IPS DF 4.7 (cell line): Measurements from ENCODE around the gene GATC.

Source experiments
- DNase-seq: peaks from one replicate; pipeline ENCODE4 v3.0.0-alpha.2; 2013; ENCODE audit warnings: low spot score; ENCODE audit errors: extremely low read depth

Gene GATC

DNA sequence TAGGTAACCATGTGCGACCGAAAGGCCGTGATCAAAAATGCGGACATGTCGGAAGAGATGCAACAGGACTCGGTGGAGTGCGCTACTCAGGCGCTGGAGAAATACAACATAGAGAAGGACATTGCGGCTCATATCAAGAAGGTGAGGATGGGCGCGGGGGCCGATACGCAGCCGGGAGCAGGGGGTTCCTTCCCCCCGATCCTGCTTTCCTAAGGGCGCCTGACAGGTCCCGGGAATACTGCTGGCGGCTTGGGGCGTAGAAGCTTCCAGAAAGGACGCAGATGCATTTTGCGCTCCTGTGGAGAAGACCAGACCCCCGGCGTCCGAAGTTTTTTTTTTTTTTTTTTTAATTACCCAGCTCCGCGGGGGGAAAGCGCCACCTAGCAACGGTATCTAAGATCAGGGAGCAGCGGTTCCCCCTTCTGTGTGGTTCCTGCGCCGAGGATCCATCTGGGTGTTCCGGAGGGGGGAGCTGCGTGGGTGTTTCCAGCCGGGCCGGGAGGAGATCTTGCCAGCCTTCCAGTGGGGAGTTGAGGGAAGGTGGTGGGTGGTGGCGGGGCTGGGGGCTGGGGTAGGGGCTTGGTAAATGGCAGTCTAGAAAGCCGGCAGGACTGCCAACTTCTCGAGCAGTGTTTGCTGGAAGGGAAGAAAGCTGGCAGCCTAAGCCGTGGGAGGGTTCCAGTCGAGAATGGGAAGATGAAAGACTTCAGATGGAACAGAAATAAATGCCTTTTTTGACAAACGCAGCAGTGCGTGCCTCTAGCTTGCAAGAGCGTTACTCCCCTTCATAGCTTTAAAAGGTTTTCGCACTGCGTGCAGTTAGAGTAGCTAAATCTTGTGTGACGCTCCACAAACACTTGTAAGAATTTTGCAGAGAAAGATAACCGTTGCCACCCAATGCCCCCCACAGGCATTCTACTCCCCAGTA is 50.4 kb downstream of the GATC start:
- DNase-seq = no peak

- DNase-seq = no peak
Observed at GRCh38 chr12:120497524-120498150, 51.4 kb downstream of the GATC start.

DNA sequence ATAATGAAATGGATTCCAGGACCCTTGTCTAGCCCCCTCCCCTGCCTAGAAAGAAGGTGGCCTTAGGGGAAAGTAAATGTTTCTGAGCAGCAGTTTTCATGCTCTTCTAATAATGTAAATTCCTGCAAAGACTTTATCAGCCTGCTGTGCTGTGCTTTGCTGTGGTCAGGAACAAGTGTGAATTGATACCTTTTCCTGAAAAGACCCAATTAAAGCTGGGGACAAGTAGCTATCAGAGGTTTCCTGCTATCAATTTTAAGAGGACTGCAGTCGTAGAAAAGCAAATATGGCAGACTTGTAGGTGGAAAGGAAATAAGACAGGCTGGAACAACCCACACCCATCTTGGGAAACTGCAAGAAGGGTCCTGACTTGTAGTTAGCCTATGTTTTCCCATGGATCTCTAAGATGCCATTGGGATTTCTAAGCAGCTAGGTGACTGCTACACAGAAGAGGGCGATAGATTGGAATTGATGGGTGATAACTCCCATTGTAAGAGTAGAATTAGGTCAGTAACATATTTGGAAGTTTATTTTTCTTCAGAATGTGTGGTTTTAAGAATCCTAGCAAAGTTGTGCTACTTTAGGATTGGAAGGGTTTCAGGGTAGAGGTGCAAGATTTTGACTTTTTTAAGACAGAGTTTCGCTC is 52.7 kb downstream of the GATC start:
- no peak for DNase-seq

DNA sequence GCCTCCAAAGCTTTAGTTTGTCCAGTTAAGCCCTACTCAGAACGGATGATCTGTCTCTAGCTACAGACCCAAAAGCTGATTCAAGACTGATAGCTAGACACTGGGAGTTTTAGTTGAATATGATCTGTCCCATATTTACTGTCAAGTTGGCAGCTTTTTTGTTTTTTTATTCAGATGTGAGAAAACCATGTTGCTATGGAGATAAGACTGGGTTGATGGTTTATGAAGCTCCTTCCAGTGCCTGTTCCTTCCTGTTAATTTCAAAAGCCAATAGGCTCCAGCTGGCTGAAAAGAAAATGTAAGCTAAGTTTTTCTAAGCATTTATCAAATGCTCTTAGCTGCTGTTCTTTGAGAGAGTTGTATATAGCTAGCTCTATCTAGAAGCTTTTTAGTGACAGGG is 54.3 kb downstream of the GATC start:
- DNase-seq = no peak

DNA sequence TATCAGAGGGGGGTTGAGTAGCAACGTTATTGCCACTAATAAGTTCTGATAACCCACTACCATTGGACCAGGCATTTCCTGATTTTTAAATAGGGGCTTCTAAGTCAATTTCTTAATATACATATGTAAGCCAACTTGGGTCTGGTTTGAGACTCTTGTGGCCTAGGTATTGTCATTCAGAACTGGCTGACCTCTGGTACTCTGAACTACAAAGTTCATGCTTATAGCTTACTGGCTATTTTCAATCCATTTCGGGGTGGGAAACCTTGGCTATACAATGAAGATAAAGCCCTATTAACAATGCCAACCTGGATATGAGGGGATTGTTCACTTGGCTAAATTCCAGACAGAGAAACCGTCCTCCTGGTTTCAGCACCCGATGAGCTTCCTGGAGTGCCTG is 58.3 kb downstream of the GATC start:
- no peak for DNase-seq

DNA sequence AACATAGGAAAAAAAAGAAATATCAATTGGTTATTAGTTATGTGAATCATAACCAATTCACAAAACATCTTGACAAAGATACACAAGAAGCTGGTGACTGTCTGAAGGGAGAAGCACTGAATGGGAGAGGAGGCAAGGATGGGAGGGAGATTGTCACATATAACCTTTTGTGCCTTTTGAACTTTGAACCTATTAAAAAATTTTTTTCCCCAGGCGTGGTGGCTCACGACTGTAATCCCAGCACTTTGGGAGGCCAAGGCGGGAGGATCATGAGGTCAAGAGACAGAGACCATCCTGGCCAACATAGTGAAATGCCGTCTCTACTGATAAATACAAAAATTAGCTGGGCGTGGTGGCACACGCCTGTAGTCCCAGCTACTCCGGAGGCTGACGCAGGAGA is 62.3 kb downstream of the GATC start:
- no peak for DNase-seq
